OCI-LY3 (cell line): ENCODE measurements around the gene PRPSAP1.

Experiments
- H2AFZ ChIP-seq: fragments of 200-600, 300-600 bp; shearing (Covaris generic); 2 replicates; pipeline ENCODE4 v1.6.0; 2014; ENCODE audit warnings: antibody characterized with exemption, low read depth, low read length
- H3K27ac ChIP-seq: fragments of 200-600, 300-600 bp; sonication (generic); 2 replicates; pipeline ENCODE4 v1.5.1; 2014; ENCODE audit warnings: mild to moderate bottlenecking, low read length, moderate library complexity, mixed read lengths
- H3K27me3 ChIP-seq: fragments of 200-600, 300-600 bp; sonication (generic); 2 replicates; pipeline ENCODE4 v1.6.1; 2014; ENCODE audit warnings: low read depth, low read length, mixed read lengths
- H3K36me3 ChIP-seq: fragments of 200-600, 300-600 bp; sonication (generic); replicated peaks from 2 replicates; pipeline ENCODE3; 2014; ENCODE audit warnings: low read depth, low read length, mixed read lengths
- H3K4me1 ChIP-seq: fragments of 300-600, 200-600 bp; sonication (generic); 2 replicates; pipeline ENCODE4 v1.6.1; 2014; ENCODE audit warnings: low read length, mixed read lengths
- H3K4me2 ChIP-seq: fragments of 200-600, 300-600 bp; sonication (generic); 2 replicates; pipeline ENCODE4 v1.6.1; 2014; ENCODE audit warnings: low read length, mixed read lengths
- H3K4me3 ChIP-seq: fragments of 300-600, 200-600 bp; sonication (generic); 2 replicates; pipeline ENCODE4 v1.5.1; 2014; ENCODE audit warnings: antibody characterized with exemption, mild to moderate bottlenecking, low read length, moderate library complexity
- H3K79me2 ChIP-seq: fragments of 300-600, 200-600 bp; shearing (Covaris generic); 2 replicates; pipeline ENCODE4 v1.6.1; 2014; ENCODE audit warnings: mild to moderate bottlenecking, low read length, mixed read lengths
- H3K9ac ChIP-seq: fragments of 300-600, 200-600 bp; shearing (Covaris generic); 2 replicates; pipeline ENCODE4 v1.6.0; 2014; ENCODE audit warnings: mild to moderate bottlenecking, low read length, moderate library complexity
- H3K9me3 ChIP-seq: fragments of 200-600, 300-600 bp; shearing (Covaris generic); 2 replicates; pipeline ENCODE4 v1.6.1; 2014; ENCODE audit warnings: low read length, mixed read lengths; ENCODE audit not compliant: insufficient read depth
- H4K20me1 ChIP-seq: fragments of 200-600, 300-600 bp; sonication (generic); 2 replicates; pipeline ENCODE4 v1.6.1; 2016; ENCODE audit warnings: low read length, mixed read lengths; ENCODE audit not compliant: insufficient read depth
- CTCF ChIP-seq: fragments of 200-600, 300-600 bp; sonication (generic); IDR thresholded peaks from 2 replicates; pipeline ENCODE4 v1.5.1; 2014; ENCODE audit warnings: antibody characterized with exemption, low read length, low read depth
- EZH2phosphoT487 ChIP-seq: fragments of 200-600 bp; shearing (Covaris generic); IDR thresholded peaks from 2 replicates; pipeline ENCODE4 v1.6.1; 2018; ENCODE audit warnings: antibody characterized with exemption, mixed run types, low read depth

The PRPSAP1 gene

DNA sequence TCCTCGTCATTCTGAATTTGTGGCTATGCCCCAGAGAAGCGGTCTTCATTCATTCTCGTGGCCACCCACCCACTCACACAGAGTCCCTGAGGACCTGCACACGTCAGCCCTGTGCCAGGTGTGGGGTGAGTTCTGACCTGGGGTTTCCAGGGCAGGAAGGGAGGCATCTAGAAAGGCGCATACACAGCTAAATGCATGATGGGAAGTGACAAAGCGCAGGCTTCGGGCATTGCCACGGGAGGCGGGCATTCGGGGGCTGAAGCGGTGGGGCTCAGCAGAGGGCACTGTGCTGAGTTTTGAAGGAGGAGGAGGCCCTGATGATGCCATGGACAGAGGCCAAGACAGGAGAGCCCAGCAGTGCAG is 77.7 kb downstream of the PRPSAP1 start:
- Histone ChIP-seq H3K4me3 (no peak overlapping the region), H3K4me2 (peak overlapping the region; percentile 67), H3K79me2 (peaks cover 8% of the 10 kb centered on the region), H4K20me1 (no peaks in the 10 kb centered on the region), H3K9me3 (no peaks in the 10 kb centered on the region), H3K27ac (peak overlapping the region; percentile 8; the same call in 1 of the 2 replicates), H3K27me3 (no peaks in the 10 kb centered on the region), H3K9ac (peak overlapping the region; percentile 38; the same call in 1 of the 2 replicates), H3K36me3 (peaks cover under 1% of the 10 kb centered on the region), H2AFZ (peak overlapping the region; percentile 42; the same call in 1 of the 2 replicates), H3K4me1 (peaks cover 52% of the 10 kb centered on the region)
- peak; percentile 29; the same call in 1 of the 2 replicates for TF ChIP-seq CTCF
- TF ChIP-seq EZH2phosphoT487: no peak

DNA sequence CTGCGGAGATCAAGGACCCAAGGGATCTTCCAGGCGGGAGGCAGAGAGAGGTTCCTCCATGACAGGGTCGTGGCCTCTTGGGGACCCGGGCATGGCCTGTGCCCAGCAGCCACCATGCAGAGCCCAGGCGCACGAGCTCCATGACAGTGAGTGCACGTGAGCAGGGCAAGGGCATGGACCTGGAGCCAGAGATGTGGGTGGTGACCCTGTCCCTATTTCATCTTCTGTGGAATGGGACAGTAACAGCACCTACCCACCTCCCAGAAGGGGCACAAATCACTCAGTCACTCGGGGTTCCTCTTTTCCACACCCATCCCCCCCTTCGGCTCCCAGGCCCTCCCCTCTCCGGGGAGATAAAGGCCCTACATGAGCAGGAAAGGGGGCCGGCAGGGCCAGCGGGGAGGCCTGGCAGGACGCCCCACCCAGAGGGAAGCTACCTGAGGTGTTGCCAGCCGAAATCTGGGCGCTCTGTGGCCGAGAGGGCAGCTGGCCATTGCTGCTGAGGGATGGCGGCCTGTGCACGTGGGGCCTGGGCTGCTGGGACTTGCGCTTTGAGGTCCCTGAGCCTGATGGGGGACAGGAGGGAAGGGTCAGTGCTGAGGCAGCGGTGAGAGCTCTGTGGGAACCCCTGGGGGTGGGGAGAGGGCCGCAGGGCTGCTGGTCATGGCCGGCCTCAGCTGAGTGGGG is 78.2 kb downstream of the PRPSAP1 start:
- peak overlapping the region; percentile 67 for H3K4me2 ChIP-seq
- no peaks in the 10 kb centered on the region for H3K9me3 ChIP-seq
- peaks cover 57% of the 10 kb centered on the region for H3K4me1 ChIP-seq
- no peak overlapping the region for H3K4me3 ChIP-seq
- peaks cover 13% of the 10 kb centered on the region for H3K79me2 ChIP-seq
- TF ChIP-seq EZH2phosphoT487 (no peak), CTCF (no peak)
- H3K27ac ChIP-seq: peak overlapping the region; percentile 8; the same call in 1 of the 2 replicates
- peaks cover 4% of the 10 kb centered on the region for H3K36me3 ChIP-seq
- H2AFZ ChIP-seq: peak overlapping the region; percentile 42; the same call in 1 of the 2 replicates
- H4K20me1 ChIP-seq: no peaks in the 10 kb centered on the region
- H3K9ac ChIP-seq: peak overlapping the region; percentile 38; the same call in 1 of the 2 replicates
- H3K27me3 ChIP-seq: no peaks in the 10 kb centered on the region

DNA sequence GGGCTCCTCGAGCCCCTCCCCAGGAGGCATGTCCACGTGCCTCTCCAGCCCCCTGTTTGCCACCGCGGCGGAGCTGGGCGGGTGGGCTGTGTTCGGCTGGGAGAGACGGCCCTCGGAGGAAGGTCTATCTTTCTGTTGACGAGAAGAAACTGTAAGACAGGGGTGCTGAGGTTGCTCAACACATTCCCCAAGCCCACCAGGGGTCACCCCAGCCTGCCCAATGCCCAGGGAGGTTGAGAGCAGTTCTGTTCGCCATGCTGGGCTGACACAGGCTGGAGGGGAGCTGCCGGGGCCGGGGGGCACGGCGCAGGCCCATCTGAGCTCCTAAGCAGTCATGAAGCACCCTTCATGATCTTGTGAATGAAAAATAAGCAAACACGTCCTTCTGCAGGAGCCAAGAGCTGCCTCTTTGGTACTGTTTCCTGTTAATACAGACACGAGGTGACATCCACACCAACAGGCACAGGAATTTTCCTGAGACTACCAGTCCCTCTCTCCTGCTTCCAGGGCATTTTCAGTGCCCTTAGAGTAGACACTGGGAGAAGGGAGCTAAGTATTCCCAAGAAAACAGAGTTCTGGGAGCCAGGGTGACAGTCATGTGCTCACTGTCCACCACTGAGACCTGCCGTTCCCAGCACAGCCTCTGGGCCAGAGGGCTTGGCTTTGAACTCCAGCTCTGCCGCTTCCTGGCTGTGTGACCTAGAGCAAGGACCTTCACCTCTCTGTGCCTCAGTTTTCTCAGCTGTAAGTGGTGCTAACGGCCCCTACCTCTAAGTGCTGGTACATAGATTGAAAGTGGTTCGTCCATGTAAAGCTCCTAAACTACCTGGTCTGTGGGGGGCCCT is 79.4 kb downstream of the PRPSAP1 start:
- Histone ChIP-seq H3K36me3 (peaks cover 8% of the 10 kb centered on the region), H3K9ac (peak overlapping the region; percentile 78; the same call in 1 of the 2 replicates), H3K27me3 (no peaks in the 10 kb centered on the region), H3K4me2 (peak overlapping the region; percentile 67), H4K20me1 (peaks cover 7% of the 10 kb centered on the region; the same call in 1 of the 2 replicates), H3K4me3 (peak overlapping the region; percentile 51; the same call in 1 of the 2 replicates), H3K27ac (peak overlapping the region; percentile 94), H2AFZ (no peak overlapping the region), H3K4me1 (peaks cover 68% of the 10 kb centered on the region), H3K9me3 (no peaks in the 10 kb centered on the region), H3K79me2 (peaks cover 21% of the 10 kb centered on the region)
- TF ChIP-seq CTCF (no peak), EZH2phosphoT487 (no peak)
